ENCODE data around the gene EGFL6.
A peak's percentile ranks its signal among the peaks of the same experiment; 100 is the strongest.
"Not testable (repeated sequence)": the region's sequence is repeated elsewhere in the genome, so short reads cannot be mapped to it uniquely, and the experiment has no call there.

EGFL6 gene

DNA sequence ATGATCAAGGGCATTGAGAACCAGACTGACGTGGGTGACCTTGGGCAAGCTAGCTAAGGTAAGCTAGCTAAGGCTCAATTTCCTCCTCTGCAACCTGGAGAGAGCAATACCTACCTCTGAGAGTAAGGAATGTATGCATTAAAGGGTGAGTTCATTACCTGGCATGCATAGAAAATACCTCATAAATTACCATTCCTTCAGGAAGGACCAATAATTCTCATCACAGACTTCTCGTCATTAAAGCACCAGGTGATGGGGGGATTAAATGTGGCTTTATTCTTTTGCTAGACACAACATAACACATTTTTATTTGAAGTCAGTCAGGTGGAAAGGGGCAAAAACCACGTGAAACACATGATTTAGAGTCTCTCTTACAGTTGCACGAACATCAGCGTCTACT, 21.5 kb downstream of the EGFL6 start:
- no peak for DNase-seq (ENCODE audit: low read depth in 2 of 2)

GRCh38 chrX:13597874-13598273, 28.5 kb downstream of the EGFL6 start:
- no peak for DNase-seq (ENCODE audit: low read depth in 2 of 2)

GRCh38 chrX:13598877-13599276, 29.5 kb downstream of the EGFL6 start:
- DNase-seq (ENCODE audit: low read depth in 2 of 2) = no peak

- no peak for DNase-seq (ENCODE audit: low read depth in 2 of 2)
Measured at GRCh38 chrX:13599491-13599890, 30.1 kb downstream of the EGFL6 start.

GRCh38 chrX:13605611-13606010, 36.2 kb downstream of the EGFL6 start:
- DNase-seq (ENCODE audit: low read depth in 2 of 2) = no peak

- DNase-seq (ENCODE audit: low read depth in 2 of 2) = no peak
Measured at GRCh38 chrX:13607331-13607995, 38.1 kb downstream of the EGFL6 start.

- no peak for DNase-seq (ENCODE audit: low read depth in 2 of 2)
Measured at GRCh38 chrX:13607996-13608365, 38.6 kb downstream of the EGFL6 start.

- DNase-seq (ENCODE audit: low read depth in 2 of 2) = no peak
Measured at GRCh38 chrX:13614154-13614553, 44.8 kb downstream of the EGFL6 start.

DNA sequence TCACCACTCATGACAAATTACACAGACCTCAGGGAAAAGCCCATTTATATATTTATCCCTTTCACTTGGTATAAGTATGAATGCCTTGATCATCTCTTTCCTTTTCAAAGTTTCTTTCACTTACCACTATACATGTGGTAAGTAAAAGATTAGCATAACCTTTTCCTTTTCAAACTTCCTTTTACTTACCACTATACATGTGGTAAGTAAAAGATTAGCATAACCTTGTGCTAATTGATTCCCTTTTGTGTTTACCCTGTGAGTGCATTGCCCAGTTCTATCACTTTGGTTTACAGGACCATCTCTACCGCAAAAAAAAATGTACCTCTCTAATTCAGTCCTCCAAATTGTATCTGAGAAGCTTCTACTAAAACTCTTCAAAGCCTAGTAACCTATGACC, 50.8 kb downstream of the EGFL6 start:
- DNase-seq (ENCODE audit: low read depth in 2 of 2) = no peak

DNA sequence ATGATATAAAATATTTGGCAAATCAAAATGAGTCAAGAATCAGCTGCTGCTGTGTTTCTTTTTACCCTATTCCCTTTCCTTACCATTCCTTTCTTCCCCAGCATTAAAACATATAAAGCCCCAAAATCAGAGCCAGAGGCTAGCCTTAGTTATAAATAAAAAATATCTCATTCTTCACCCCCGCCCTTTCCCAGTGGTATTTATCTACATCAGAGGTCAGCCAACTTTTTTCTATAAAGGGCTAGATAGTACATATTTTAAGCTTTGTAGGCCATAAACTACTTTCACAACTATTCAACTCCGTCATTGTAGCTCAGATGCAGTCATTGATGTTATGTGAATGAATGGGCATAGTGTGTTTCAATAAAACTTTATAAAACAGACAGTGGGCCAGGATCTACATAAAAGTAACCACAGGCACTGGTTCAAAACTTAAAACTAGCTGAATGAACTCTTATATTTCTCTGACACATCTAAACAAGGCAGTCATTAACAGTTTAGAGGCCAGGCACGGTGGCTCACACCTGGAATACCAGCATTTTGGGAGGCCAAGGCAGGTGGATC, 53.1 kb downstream of the EGFL6 start:
- DNase-seq (ENCODE audit: low read depth in 2 of 2) = no peak

DNA sequence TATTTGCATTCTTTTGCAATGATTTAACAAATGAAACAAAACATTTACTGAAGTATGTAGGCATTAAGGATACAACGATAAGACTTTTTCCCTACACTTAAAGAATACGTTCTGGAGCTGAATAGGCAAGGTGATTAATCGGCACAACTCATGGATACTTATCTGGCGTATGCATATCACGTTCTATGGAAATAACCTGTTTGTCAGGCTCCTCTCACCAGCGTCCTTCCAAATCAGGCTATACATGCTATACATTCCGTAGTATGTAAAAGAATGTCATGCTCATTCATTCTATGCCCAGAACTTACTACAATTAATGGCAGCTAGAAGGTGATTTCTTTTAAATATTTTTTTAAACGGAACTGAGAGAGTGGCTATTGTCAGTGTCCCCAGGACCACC, 57.9 kb downstream of the EGFL6 start:
- DNase-seq (ENCODE audit: low read depth in 2 of 2) = no peak

DNA sequence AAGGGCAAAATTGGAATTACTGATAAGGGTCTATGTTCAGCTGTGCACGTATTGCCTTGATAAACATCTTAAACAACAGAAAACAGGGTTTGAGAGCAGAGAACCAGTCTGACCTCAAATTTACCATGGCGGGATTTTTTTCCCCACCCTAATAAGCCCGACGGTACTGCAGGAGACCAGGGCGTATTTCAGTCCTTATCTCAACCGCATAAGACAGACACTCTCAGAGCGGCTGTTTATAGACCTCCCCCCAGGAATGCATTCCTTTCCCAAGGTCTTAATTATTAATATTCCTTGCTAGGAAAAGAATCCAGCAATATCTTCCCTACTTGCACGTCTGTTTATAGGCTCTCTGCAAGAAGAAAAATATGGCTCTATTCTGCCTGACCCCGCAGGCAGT, 67.8 kb downstream of the EGFL6 start:
- DNase-seq (ENCODE audit: low read depth in 2 of 2) = not testable (repeated sequence)

DNA sequence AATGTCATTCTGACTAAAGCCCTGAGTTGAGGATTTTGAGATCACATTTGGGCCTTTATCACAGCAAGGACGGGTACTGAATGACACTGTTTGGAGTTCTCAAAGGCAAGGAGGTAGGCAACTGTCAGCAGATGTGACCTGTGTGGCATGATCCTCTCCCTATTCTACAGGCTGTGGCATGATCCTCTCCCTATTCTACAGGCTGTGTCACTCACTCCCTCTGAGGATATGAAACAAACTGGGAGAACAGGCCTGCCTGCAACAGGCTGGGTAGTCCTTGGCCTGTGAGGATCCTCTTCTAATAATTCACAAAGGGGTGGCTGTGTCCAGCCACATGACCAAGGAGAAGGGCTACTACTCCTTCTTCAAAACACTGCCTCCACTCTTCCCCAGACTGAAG, 68.6 kb downstream of the EGFL6 start:
- DNase-seq (ENCODE audit: low read depth in 2 of 2) = no peak

DNA sequence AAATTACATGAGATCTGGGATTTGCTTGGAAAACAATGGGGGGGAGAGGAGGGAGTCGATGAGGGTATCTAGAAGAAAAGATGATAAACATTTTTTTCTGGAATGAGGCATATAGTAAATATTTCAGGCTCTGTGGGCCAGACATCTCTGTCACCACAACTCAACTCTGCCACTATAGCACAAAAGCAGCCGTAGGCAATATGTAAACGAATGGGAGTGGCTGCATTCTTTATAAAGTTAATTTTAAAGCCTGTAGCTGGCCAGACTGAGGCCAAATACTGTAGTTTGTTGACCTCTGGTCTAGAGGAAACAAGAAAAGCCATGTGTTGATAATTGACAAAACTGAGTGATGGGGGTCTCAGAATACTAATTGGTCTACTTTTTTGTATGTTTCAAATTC, 69.4 kb downstream of the EGFL6 start:
- DNase-seq (ENCODE audit: low read depth in 2 of 2) = no peak

GRCh38 chrX:13641684-13642083, 72.3 kb downstream of the EGFL6 start:
- not testable (repeated sequence) for DNase-seq (ENCODE audit: low read depth in 2 of 2)

DNA sequence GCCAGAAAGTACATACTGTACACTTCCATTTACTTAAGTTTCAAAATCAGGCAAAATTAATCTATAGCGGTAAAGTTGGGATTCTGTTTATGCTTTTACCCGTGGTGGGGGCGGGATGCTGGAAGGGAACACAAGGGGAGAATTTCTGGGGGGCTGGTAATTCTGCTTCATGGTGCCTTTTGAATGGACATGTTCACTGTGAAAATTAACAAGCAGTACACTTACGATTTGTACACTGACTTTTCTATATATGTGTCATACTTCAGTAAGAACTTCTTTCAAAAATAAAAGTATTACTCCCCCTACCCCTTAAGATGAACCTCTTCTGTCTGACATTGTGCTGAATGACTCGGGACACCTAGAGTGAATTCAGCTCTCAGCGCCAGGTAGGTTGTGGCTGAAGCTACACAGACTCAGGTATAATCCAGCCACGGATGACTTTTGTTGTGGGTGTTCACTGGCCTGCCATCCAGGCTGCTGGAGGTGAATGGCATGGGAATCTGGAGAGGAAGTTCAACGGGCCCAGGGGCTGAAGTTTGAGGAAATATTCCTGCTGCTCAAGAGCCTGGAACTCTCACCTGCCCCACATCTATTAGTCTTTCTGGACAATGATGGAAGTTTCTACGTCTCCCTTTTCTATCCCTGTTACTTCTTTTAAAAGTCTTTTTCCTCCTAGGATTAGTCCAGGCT, 76.2 kb downstream of the EGFL6 start:
- DNase-seq (ENCODE audit: low read depth in 2 of 2) = no peak

DNA sequence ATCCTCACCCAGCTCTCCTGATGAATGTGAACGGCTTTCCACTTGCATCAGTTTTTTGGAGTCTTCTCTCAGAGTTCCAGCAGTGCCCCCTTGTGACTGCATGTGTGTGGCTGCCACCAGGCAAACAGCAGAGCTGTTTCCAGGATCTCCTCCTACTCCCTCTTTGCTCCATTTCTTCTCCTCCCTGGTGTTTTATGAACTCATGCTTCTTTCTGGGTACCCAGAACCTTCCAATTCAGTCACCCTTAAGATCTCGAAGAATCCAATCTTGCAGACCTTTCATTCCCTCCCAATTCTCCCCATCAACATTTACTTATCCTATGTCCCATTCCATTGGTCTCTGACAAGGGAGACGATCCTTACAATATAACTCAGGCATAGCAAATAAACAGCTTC, 76.8 kb downstream of the EGFL6 start:
- DNase-seq (ENCODE audit: low read depth in 2 of 2) = no peak

GRCh38 chrX:13647709-13648212, 78.4 kb downstream of the EGFL6 start:
- DNase-seq (ENCODE audit: low read depth in 2 of 2) = peak; percentile 46 to 48

GRCh38 chrX:13648336-13648735, 78.9 kb downstream of the EGFL6 start:
- DNase-seq (ENCODE audit: low read depth in 2 of 2) = not testable (repeated sequence)

GRCh38 chrX:13649838-13650237, 80.4 kb downstream of the EGFL6 start:
- DNase-seq (ENCODE audit: low read depth in 2 of 2) = no peak

DNA sequence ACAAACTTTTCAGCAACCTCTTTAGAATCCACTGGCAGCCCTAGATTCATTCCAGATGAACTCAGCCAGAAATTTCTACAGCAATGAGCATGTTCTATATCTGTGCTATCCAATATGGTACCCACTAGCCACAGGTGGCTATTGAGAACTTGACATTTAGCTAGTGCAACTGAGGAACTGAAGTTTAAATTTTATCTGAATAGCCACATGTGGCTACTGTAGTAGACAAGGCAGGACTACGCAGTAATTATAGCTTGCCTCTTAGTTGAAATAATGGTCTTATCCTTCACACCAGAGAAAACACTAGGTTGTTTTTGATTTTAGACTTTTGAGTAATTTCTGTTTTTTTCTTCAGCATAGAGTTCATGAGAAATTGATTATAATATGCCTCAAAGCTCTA, 80.9 kb downstream of the EGFL6 start:
- DNase-seq (ENCODE audit: low read depth in 2 of 2) = no peak

DNA sequence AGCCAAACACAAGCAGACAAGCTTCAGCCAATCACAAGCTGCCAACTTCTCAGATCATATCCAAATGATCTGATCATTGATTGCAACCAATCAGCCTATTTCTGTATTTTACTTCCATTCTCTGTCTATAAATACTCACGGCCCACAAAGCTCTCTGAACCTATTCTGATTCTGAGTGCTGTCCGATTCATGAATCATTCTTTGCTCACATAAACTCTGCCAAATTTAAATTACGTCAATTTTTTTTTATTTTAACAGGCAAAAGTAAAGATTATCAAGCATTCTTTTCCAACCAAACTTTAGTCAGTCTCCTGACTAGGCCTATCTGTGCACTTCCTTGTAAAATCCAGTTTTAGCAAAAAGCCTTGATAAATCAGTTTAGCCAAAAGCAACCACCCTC, 81.7 kb downstream of the EGFL6 start:
- DNase-seq (ENCODE audit: low read depth in 2 of 2) = no peak

- no peak for DNase-seq (ENCODE audit: low read depth in 2 of 2)
Measured at GRCh38 chrX:13652287-13652793, 82.9 kb downstream of the EGFL6 start.

Data from stimulated activated CD8-positive, alpha-beta memory T cell treated with anti-CD3 and anti-CD28 coated beads, Interleukin-7, amount 100 ng/mL, for 4 hours (primary cell).